HCT116 (cell line): ENCODE results near the gene NBPF15. TPM values are rescaled to one million over a fixed set of nuclear protein-coding genes. Genes with fewer than 3 reads are reported as not detected.
A peak's percentile ranks its signal among the peaks of the same experiment; 100 is the strongest.
"Not testable (repeated sequence)": the region's sequence is repeated elsewhere in the genome, so short reads cannot be mapped to it uniquely, and the experiment has no call there.

Experiments used
- ATAC-seq: fragments of 200-7000 bp; cut with Tn5 transposase; 2 replicates; pipeline ENCODE4 v1.9.1; 2020; ENCODE audit warnings: mild to moderate bottlenecking, moderate library complexity
- BruUV-seq: library from RNA; stranded (reverse); fragments of 400-500 nt; replicated peaks from 2 replicates; lab custom pipeline; 2021; lab: Mats Ljungman, UMichigan
- CTCF ChIA-PET: fragments of 300-600 bp; sonication (Branson Sonifier 250); formaldehyde crosslinking; loops from one replicate; lab custom pipeline; 2021; ENCODE audit warnings: antibody characterized with exemption; lab: Charles Lee
- POLR2A ChIA-PET: fragments of 300-600, 350-600 bp; sonication (Branson Sonifier 250); formaldehyde crosslinking; loops from one replicate; lab custom pipeline; 2021; ENCODE audit warnings: antibody characterized with exemption; lab: Charles Lee
- RAD21 ChIA-PET, 2 experiments: fragments of 300-600 bp; sonication (Branson Sonifier 250); formaldehyde crosslinking; loops; one replicate each; lab custom pipeline; 2023; ENCODE audit warnings: low total read pairs in 2 of 2; ENCODE audit not compliant: uncharacterized antibody in 2 of 2, unreplicated experiment in 2 of 2, low non-redundant PET in 1 of 2; lab: Charles Lee
- DNase-seq: peaks from one replicate; pipeline ENCODE4 v3.0.0-alpha.2; 2010; ENCODE audit warnings: low read depth, low spot score
- H2AFZ ChIP-seq: fragments of 200-600 bp; shearing (Covaris generic), sonication (generic); 2 replicates; pipeline ENCODE4 v1.6.1; 2017; ENCODE audit warnings: low read depth, mixed run types, mixed read lengths, antibody characterized with exemption, low read length; ENCODE audit not compliant: poor library complexity, severe bottlenecking
- H3K27ac ChIP-seq: 2 replicates; pipeline ENCODE4 v1.5.1; 2012; ENCODE audit warnings: low read depth, low read length
- H3K27me3 ChIP-seq: fragments of 200-600 bp; sonication (generic); 2 replicates; pipeline ENCODE4 v1.6.1; 2016; ENCODE audit warnings: mixed run types, low read length, mixed read lengths; ENCODE audit not compliant: insufficient read depth
- H3K36me3 ChIP-seq, 2 experiments: fragments of 200-500 bp in 1 of 2; fragments of 200-600 bp in 1 of 2; sonication (Bioruptor generic) in 1 of 2; sonication (generic) in 1 of 2; 2 replicates each; pipeline versions ENCODE4 v1.5.1 to v1.6.1; 2014 to 2016; ENCODE audit warnings: low read length in 2 of 2, inconsistent platforms in 1 of 2, mixed read lengths in 1 of 2, mixed run types in 1 of 2; ENCODE audit not compliant: insufficient read depth in 2 of 2, control insufficient read depth in 1 of 2
- H3K4me1 ChIP-seq, 2 experiments: fragments of 200-600 bp in 1 of 2; sonication (generic) in 1 of 2; 2 replicates each; pipeline versions ENCODE4 v1.5.1 to v1.6.1; 2012 to 2017; ENCODE audit warnings: low read length in 2 of 2, inconsistent platforms in 1 of 2, mild to moderate bottlenecking in 1 of 2, mixed read lengths in 1 of 2, mixed run types in 1 of 2, moderate library complexity in 1 of 2; ENCODE audit not compliant: insufficient read depth in 2 of 2, control insufficient read depth in 1 of 2
- H3K4me2 ChIP-seq: fragments of 200-600 bp; sonication (generic); 2 replicates; pipeline ENCODE4 v1.6.1; 2017; ENCODE audit warnings: mixed run types, low read length, mixed read lengths
- H3K4me3 ChIP-seq, 2 experiments: fragments of 200-600 bp in 1 of 2; sonication (generic) in 1 of 2; replicated peaks in 1 of 2; 2 replicates each; pipeline ENCODE4 v1.5.1; 2011 to 2016; ENCODE audit warnings: low read length in 2 of 2, control low read depth in 1 of 2, low read depth in 1 of 2, mild to moderate bottlenecking in 1 of 2, mixed read lengths in 1 of 2, mixed run types in 1 of 2
- H3K79me2 ChIP-seq: fragments of 200-600 bp; sonication (generic); 2 replicates; pipeline ENCODE4 v1.6.1; 2017; ENCODE audit warnings: mild to moderate bottlenecking, mixed run types, low read length, moderate library complexity, mixed read lengths; ENCODE audit not compliant: insufficient read depth
- H3K9ac ChIP-seq: fragments of 200-600 bp; sonication (generic); 2 replicates; pipeline ENCODE4 v1.6.1; 2016; ENCODE audit warnings: low read length, mixed read lengths
- H3K9me2 ChIP-seq: fragments of 200-600 bp; sonication (generic), shearing (Covaris generic); 2 replicates; pipeline ENCODE4 v1.6.1; 2017; ENCODE audit warnings: mixed run types, mild to moderate bottlenecking, moderate library complexity; ENCODE audit not compliant: insufficient read depth
- H3K9me3 ChIP-seq, 2 experiments: fragments of 200-500 bp in 1 of 2; fragments of 200-600 bp in 1 of 2; sonication (Bioruptor generic) in 1 of 2; sonication (generic) in 1 of 2; 2 replicates each; pipeline ENCODE4 v1.6.1; 2014 to 2017; ENCODE audit warnings: low read length in 2 of 2, mixed read lengths in 2 of 2, inconsistent platforms in 1 of 2, low read depth in 1 of 2, mild to moderate bottlenecking in 1 of 2, mixed run types in 1 of 2, moderate library complexity in 1 of 2; ENCODE audit not compliant: control insufficient read depth in 1 of 2, insufficient read depth in 1 of 2
- H4K20me1 ChIP-seq: fragments of 200-600 bp; sonication (generic), shearing (Covaris generic); 2 replicates; pipeline ENCODE4 v1.6.1; 2017; ENCODE audit warnings: mixed run types, mild to moderate bottlenecking, moderate library complexity; ENCODE audit not compliant: insufficient read depth
- ATF3 ChIP-seq: IDR thresholded peaks from 2 replicates; pipeline ENCODE4 v1.6.1; 2012
- CBX3 ChIP-seq: IDR thresholded peaks from 2 replicates; pipeline ENCODE4 v1.6.1; 2012; ENCODE audit warnings: low read depth
- CEBPB ChIP-seq: IDR thresholded peaks from 2 replicates; pipeline ENCODE4 v1.6.1; 2012; ENCODE audit warnings: low read depth
- EGR1 ChIP-seq: IDR thresholded peaks from 2 replicates; pipeline ENCODE4 v1.6.1; 2012; ENCODE audit warnings: low read depth
- FOSL1 ChIP-seq: IDR thresholded peaks from 2 replicates; pipeline ENCODE4 v1.6.1; 2012; ENCODE audit warnings: low read depth
- JUND ChIP-seq: IDR thresholded peaks from 2 replicates; pipeline ENCODE4 v1.6.1; 2012
- MAX ChIP-seq: IDR thresholded peaks from 2 replicates; pipeline ENCODE4 v1.6.1; 2012
- POLR2A ChIP-seq: IDR thresholded peaks from 2 replicates; pipeline ENCODE4 v1.7.0; 2011; ENCODE audit warnings: borderline replicate concordance; ENCODE audit not compliant: insufficient read depth, insufficient read length; ENCODE audit errors: extremely low read depth
- POLR2AphosphoS5 ChIP-seq: IDR thresholded peaks from 2 replicates; pipeline ENCODE4 v1.6.1; 2011; ENCODE audit warnings: mild to moderate bottlenecking, low read depth, low read length, moderate library complexity
- SIN3A ChIP-seq: IDR thresholded peaks from 2 replicates; pipeline ENCODE4 v1.6.1; 2012; ENCODE audit warnings: low read depth
- SP1 ChIP-seq: IDR thresholded peaks from 2 replicates; pipeline ENCODE4 v1.6.1; 2012; ENCODE audit warnings: low read depth
- SRF ChIP-seq: IDR thresholded peaks from 2 replicates; pipeline ENCODE4 v1.6.1; 2012; ENCODE audit warnings: low read depth
- YY1 ChIP-seq: IDR thresholded peaks from 2 replicates; pipeline ENCODE4 v1.6.1; 2011; ENCODE audit warnings: low read length, low read depth, moderate library complexity, mild to moderate bottlenecking; ENCODE audit not compliant: insufficient replicate concordance; ENCODE audit errors: extremely low read depth
- ZBTB33 ChIP-seq: IDR thresholded peaks from 2 replicates; pipeline ENCODE4 v1.6.1; 2011; ENCODE audit warnings: mild to moderate bottlenecking, low read length, moderate library complexity; ENCODE audit not compliant: insufficient replicate concordance; ENCODE audit errors: extremely low read depth
- intact Hi-C: fragments of 100-400 bp; cut with micrococcal nuclease; formaldehyde crosslinking; loops from 2 replicates; pipeline ENCODE4 v1.10.0; 2022
- total RNA-seq: library from RNA; stranded (reverse); gene quantifications from one replicate; pipeline ENCODE4 v1.2.1, GENCODE V29; 2021; ENCODE audit not compliant: unreplicated experiment

NBPF15 gene
- total RNA-seq, 1 experiment from 2014 or later: 27.7 TPM

GRCh38 chr1:144412491-144413403, 48.7 kb downstream of the NBPF15 start:
- H3K27me3 ChIP-seq, H3K9me2 ChIP-seq, H3K36me3 ChIP-seq, H3K79me2 ChIP-seq, H4K20me1 ChIP-seq, H2AFZ ChIP-seq, CTCF ChIA-PET, H3K9ac ChIP-seq, RAD21 ChIA-PET, intact Hi-C loops, H3K4me1 ChIP-seq, H3K9me3 ChIP-seq: not testable (repeated sequence)
- TSS peak; percentile 99 for BruUV-seq
- Histone ChIP-seq H3K4me2 (peak overlapping the region; percentile 27; the same call in 1 of the 2 replicates), H3K27ac (peak overlapping the region; percentile 38; the same call in 1 of the 2 replicates), H3K4me3 (peak overlapping the region in 1 of 2 experiments; percentile 15; a peak in 1 of 4 replicates)
- DNase-seq: peak; percentile 94
- POLR2A ChIA-PET: interaction anchor here (0.6 to 1.6 kb wide), 3 partner anchors 133 to 683 kb away, joined by 3 to 33 read pairs (median 4); no protein-coding TSS in a partner anchor
- ATAC-seq: peak; percentile 87
- TF ChIP-seq POLR2A: peak; percentile 100
- TF ChIP-seq SRF: peak; percentile 64; the same call in 1 of the 2 replicates
- peak; percentile 66 for TF ChIP-seq MAX
- TF ChIP-seq EGR1: peak; percentile 32; the same call in 1 of the 2 replicates
- peak; percentile 78 for TF ChIP-seq JUND
- peak; percentile 79 for TF ChIP-seq CBX3
- TF ChIP-seq ZBTB33: peak; percentile 89
- peak; percentile 30; the same call in 1 of the 2 replicates for TF ChIP-seq FOSL1
- TF ChIP-seq SIN3A: peak; percentile 99
- TF ChIP-seq CEBPB: peak; percentile 66
- TF ChIP-seq ATF3: peak; percentile 53
- peak; percentile 80 for TF ChIP-seq YY1
- TF ChIP-seq SP1: peak; percentile 71
- peak; percentile 98 for TF ChIP-seq POLR2AphosphoS5

GRCh38 chr1:144412068-144412471, 49.4 kb downstream of the NBPF15 start:
- BruUV-seq, CTCF ChIA-PET, H3K27ac ChIP-seq, intact Hi-C loops, H3K4me2 ChIP-seq, H3K27me3 ChIP-seq, H3K79me2 ChIP-seq, H3K9ac ChIP-seq, H3K4me1 ChIP-seq, H2AFZ ChIP-seq, H3K36me3 ChIP-seq, H3K9me2 ChIP-seq, RAD21 ChIA-PET, H3K9me3 ChIP-seq, H4K20me1 ChIP-seq: not testable (repeated sequence)
- ATAC-seq (peak; percentile 69), DNase-seq (peak; percentile 46)
- POLR2A ChIA-PET: interaction anchor here (0.6 to 1.6 kb wide), 2 partner anchors 139 to 682 kb away, joined by 4 to 33 read pairs; no protein-coding TSS in a partner anchor
- H3K4me3 ChIP-seq: 0 out of 4 replicates have a peak overlapping the region, but pooled peaks of 1 of the 2 experiments have one; percentile 7
